HG03039 (cell line): ENCODE measurements around the gene SERPINE3.

Experiments
- ATAC-seq: cut with Tn5 transposase; IDR thresholded peaks from one replicate; pipeline ENCODE4 v1.9.1; 2021; ENCODE audit warnings: mild to moderate bottlenecking, moderate library complexity; ENCODE audit not compliant: unreplicated experiment

The SERPINE3 gene

DNA sequence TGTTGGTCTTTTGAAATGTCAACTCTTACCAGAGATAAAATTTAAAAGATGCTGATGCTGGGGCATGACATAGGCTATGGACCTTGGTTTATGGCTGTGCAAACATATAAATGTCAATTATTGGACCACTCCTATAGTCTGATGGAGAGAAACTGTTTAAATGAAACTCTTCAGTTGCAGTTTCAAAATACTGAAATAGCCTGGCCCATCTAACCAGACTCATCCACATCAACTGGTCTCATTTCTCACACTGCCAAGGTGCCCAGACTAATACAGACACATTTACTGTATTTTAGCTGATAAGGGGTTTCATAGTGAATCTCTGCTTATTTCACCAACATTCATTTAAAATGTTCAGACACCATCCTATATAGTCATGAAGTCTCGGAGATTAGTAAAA lies 19.9 kb downstream of the SERPINE3 start:
- no peak for ATAC-seq

DNA sequence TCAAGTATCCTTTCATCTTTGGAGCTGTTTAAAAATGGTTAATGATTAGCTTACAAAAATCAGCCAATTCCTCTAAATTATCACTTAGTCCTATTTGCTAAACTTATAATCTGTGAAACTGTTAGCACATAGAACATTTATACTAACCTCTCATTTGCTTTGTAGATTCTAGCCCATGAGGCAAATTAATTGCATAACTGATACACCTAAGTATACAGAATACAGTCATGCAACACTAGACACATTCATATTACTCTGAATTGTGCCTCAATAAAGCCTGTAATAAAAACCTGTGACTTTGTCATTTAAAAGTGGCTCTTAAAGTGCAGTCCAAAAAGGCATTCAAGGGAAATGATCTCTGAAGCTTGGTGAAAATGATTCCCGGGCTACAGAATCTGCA lies 21.0 kb downstream of the SERPINE3 start:
- no peak for ATAC-seq

DNA sequence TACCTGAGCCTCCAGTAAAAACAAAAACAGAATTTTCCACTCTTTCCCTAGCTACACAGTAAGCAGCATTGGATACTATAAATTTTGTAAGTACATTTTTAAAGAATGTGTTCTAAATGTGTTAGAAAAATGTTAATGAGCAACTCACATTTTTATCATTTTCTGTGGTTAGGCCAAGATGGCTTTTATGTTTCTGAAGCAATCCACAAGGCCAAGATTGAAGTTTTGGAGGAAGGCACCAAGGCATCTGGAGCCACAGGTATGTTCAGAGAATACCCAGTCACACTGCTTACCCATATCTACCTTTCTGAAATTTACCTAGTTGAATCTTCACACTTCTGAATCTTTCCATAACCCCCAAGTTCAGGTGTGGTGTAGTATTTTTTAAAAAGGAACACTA lies 21.6 kb downstream of the SERPINE3 start:
- no peak for ATAC-seq

DNA sequence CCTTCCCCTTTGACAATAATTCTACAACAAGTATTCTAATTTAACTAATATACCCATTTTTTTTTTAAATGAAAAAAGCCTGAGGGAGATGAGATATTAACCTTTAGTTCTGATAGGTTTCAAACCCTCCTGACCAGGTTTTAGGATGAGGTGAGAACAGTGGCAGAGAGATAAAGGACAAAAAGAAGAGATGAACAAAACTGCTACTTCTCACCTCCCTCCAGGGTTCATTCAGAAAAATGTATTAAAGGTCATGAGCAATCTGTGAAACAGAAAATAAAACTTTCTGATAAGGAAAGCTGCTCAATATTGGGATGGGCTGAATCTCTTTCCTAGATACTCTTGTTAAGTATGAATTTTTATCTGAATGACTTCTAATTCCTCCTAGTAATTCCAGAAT lies 24.1 kb downstream of the SERPINE3 start:
- no peak for ATAC-seq

DNA sequence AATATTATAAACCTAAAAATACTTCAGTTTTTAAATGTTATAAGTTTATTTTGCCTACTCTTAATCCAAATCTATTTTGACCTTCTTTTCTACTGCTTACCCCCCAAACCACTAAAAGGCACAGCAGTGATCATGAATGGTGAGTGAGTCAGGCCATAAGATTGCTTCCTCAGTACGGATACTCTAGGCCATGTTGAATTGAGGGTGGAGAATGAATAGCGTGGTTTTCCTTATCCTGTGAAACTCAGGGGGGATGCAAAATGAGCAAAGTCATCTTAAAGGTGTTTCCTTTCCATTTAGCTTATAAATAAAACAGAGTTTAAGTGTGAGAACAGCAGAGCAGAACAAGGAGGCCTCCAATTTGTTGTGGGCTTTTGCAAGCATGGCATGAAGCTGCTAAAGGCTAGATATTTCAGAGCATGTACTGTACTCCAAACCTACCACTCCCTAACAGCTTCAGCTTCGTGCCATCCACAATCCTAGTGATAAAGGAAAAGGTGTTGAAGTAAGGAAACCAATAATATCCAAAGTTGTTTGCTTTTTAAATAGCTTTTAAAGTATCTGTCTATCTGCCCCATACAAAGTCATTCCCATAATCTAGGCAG lies 25.0 kb downstream of the SERPINE3 start:
- no peak for ATAC-seq

DNA sequence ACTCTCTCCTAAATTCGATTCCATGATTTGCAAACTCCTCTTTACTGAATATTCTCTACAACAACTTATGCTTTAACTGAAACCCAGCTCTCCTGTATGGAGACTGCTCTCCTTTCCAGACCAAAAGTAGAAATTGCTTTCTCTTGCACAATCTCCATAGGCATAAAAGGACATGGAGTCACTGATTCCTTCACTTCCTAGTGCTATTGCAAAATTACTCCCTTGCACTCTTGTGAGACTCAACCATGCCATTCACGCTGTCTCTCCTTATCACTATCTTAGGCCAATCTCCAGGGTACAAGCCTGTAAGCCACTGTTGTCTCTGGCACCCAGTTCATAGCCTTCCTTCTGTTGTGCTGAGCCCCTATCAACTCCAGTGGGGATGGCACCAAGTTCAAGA lies 30.6 kb downstream of the SERPINE3 start:
- ATAC-seq: no peak

DNA sequence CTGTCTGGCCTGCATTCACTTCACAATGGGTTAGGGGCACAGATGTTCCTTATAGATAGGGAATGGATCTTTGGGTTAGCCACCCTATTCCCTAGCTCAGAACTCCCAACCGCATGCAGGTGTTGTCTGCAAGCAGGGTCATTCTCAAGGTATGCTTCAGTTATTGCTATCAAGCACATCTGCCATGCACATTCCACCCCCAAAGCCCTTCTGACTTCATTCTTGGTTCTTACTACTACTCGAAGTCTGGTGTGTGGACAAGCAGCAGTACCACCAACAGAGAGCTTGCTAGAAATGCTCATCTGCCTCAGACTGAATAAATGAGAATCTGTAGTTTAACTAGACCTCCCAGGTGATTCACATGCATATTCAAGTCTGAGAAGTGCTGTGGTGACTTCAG lies 31.3 kb downstream of the SERPINE3 start:
- no peak for ATAC-seq

DNA sequence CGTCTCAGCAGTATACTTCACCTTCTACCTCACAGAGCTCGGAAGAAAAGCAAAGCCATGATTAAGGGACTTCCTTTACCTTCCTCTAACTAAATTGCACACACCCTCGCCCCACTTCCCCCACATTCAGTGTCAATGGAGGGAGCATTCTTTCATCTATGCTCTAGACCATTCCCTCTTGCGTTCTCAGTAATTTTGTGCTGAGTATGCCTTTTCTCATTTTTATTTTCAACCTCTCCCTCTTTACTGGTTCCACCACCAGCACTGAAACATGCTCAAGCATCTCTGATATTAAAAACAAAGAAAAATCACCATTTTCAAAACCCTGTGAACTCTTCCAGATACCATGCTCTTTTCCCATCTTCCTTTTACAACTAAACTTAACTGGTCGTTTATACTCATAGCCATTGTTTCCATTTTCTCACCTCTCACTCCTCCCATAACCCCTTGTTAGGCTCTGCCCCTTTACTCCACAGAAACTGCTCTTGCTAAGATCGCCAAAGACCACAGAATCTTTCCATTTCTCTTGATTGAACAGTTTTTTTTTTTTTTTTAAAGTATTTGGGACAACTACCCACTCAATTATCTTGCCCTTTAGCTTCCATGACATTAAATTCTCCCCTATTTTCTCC lies 32.4 kb downstream of the SERPINE3 start:
- no peak for ATAC-seq

DNA sequence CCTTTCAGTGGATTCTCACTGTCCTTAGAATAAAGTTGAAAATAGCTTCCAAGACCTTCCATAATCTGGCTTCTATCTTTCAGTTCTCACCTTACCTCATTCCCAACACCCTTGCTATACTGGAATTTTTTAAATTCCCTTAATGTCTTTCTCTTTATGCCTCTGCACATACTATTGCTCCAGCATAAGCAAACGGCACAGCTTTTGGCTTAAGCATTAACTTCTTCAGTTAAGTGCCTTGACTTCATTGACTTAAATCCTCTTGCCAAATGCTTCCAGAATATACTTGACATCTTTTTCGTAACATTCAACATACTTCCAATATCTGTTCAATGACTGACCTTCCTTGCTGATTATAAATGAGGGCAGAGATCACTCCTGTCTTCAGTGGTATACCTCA lies 34.0 kb downstream of the SERPINE3 start:
- no peak for ATAC-seq

DNA sequence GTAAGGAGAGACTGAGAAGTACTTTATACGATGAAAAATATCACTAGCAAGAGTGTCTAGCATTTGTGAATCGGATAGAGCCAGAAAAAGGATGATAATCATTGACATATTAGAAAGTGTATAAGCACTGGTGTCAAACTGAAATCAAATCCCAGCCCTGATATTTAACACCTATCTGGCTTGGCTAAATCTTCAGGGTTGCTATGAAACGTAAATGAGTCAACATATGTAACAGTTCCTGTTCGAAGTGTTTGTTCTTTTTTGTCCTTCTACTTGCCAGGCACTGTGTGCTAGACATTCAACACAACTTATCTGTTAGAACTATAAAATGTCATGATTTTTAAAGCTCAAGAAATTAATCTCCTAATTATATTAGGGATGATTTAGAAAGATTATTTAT lies 40.8 kb downstream of the SERPINE3 start:
- no peak for ATAC-seq

DNA sequence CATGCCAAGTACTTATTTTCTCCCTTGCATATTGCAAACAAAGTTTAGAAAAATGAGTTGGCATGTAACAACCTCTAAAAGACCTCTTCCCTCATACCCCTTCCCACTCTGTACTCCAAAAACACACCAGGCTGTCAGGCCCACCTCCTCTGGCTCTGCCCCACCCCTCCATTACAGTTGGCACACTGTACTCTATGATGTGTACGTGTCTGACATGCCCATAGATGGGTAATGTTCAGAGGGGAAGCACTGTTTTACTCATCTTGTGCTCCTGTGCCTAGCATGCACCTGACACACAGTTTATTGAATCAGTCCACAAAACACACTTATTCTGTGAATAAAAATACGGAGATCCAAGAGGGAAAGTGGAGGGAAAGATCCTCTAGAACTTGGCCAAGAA lies 45.6 kb downstream of the SERPINE3 start:
- ATAC-seq: no peak

DNA sequence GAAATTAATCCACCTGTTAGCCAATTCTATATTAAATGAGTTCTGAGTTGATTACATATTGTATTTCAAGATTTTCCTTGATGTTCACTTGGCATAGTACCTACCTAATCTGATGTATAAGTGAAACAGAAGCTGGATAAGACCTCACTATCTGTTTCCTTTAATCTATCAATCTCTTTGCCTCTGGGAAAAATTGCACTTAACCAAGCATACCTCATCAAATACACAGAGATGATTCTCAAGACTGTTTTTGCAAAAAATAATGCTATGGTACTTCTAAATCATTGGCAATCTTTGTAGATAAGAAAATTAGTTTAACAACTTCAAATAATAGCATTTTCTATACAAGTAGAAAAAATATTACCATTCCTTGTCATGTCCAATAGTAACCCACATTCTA lies 55.2 kb downstream of the SERPINE3 start:
- ATAC-seq: no peak

DNA sequence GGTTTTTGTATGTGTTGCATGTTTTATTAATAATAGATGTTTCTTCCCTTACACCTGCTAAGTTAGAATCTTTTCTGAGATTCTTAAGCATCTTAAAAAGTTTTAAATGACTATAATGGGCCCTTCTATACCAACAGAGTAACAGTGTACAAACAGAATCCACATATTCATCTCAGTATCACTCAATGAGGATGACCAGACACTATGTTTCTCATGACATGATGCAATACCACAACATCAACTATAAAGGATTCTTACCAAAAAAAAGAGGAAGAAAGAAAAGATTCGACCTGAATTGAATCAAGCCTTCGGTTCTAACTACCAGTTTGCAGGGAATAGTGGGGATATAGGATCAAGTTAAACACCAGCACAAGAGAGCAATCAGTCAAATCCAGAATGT lies 56.9 kb downstream of the SERPINE3 start:
- no peak for ATAC-seq

DNA sequence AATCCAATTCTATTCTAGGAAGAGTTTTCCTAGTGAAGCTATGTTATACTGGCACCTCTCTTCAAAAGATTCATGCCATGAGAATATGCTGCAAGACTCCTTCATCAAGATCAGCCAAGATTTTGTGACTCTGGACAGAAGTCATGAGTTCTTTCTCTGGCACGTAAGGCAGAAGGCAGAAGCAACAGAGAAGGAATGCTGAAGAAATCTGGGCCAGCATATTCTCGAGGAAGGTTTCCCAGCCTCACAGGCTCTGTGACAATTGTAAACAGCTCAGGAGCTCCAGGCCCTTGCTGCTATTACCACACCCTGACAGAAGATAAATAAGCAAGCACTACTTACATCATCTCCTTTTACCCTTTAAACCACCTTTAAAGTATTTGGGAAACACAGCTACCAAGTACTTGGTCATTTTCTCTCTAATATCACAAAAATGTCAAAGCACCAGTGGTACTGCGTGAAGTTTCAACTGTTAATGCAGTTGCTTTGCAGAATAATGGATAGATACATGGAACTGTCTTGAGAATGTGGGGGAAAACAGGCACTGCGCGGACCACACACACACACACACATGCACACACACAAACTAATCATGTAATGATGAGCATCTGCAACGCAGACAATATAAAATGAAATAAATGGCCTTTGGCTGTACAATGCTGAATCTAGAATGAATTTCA lies 57.9 kb downstream of the SERPINE3 start:
- ATAC-seq: no peak

DNA sequence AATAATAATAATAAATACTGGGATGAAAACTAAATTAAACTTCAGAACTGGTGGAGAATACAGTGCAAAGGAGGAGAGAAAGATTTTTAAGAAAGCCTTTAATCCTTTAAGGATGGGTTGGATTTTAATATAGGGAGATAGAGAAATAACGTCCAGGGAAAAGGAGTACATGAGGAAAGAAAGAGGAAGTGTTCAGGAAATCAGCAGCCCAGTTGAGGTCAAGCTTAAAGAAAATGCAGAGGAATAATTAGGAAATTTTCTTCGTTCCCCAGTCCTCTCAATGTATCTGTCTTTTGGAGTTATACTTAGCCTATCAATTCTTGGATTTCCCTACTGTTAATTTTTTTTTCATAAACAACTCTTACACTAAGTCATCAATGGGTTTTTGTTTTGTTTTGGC lies 65.7 kb downstream of the SERPINE3 start:
- ATAC-seq: no peak

DNA sequence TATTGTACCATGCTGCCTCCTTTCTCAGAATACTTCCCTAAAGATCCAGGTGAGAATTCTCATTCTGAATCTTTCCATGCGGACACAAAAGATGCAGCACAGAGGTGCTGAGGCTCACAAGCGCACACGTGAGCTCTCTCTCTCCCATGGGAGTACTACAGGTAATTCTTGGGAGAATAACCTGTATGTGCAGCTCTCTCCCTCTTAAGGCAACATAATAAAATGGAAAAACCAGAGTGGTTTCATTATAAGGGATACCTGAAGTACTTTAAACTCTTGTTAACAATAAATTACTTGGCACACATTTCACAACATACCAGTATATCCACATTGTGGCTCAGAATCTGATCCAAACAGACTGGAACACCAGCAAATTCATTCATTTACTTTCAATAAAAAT lies 72.9 kb downstream of the SERPINE3 start:
- no peak for ATAC-seq
